Measurements from ENCODE around the gene PDE6A. TPM values are rescaled to one million over a fixed set of nuclear protein-coding genes. Genes with fewer than 3 reads are reported as not detected.

PDE6A gene
- total and polyA plus RNA-seq, 2 donors from 2014 or later: 0.03 TPM; not detected in 1

DNA sequence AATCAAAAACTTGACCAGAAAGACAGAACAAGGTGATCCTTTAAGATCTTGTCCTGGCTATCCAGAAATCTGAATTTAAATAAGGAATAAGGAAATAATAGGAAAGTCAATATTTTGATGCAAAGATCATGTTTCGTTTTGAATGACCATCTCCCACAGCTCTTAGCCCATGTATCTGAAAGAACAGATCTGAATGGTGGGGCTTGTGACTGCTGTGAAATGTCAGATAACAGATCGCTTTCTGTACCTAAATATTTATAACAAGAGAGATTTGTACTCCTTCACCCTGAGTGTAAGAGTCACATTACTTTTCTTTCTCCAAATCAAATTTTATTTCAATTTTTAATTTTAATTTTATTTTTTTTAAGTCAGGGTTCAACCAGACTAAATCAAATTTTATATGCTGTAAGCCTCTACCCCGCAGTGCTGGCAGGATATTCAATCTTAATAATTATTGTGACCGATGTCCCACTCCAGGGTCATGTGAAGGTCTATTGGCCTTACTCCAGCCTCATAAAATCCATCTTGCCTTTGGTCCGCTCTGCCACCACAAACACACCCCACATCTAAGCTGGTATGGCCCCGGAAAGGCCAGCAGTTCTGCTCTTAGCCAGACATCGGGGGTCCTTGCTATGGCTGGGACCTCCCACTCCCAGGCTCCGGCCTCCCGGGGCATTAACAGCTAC, 9.0 kb upstream of the PDE6A start:
- Histone ChIP-seq H3K4me1 (ENCODE audit: control insufficient read depth in 2 of 3, insufficient read depth in 2 of 3, low read depth in 1 of 3, low read length in 3 of 3) (no peaks in the 10 kb centered on the region), H3K36me3 (ENCODE audit: control insufficient read depth in 2 of 3, insufficient read depth in 3 of 3, low read length in 3 of 3) (no peaks in the 10 kb centered on the region), H3K27me3 (ENCODE audit: control insufficient read depth, insufficient read depth, low read length) (no peaks in the 10 kb centered on the region), H3K27ac (ENCODE audit: low read depth in 2 of 2, low read length in 2 of 2) (no peak overlapping the region), H3K9ac (ENCODE audit: low read length in 3 of 3) (no peak overlapping the region), H3K9me3 (ENCODE audit: control insufficient read depth in 2 of 3, insufficient read depth in 1 of 3, low read length in 3 of 3) (no peaks in the 10 kb centered on the region), H3K4me3 (ENCODE audit: low read length in 3 of 3) (no peak overlapping the region)
- FAIRE-seq (no peak), DNase-seq (no peak)
- intact Hi-C loops (cut with DNase I): no loop called here
- TF ChIP-seq, protein P1, sequence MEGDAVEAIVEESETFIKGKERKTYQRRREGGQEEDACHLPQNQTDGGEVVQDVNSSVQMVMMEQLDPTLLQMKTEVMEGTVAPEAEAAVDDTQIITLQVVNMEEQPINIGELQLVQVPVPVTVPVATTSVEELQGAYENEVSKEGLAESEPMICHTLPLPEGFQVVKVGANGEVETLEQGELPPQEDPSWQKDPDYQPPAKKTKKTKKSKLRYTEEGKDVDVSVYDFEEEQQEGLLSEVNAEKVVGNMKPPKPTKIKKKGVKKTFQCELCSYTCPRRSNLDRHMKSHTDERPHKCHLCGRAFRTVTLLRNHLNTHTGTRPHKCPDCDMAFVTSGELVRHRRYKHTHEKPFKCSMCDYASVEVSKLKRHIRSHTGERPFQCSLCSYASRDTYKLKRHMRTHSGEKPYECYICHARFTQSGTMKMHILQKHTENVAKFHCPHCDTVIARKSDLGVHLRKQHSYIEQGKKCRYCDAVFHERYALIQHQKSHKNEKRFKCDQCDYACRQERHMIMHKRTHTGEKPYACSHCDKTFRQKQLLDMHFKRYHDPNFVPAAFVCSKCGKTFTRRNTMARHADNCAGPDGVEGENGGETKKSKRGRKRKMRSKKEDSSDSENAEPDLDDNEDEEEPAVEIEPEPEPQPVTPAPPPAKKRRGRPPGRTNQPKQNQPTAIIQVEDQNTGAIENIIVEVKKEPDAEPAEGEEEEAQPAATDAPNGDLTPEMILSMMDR (IDR thresholded peaks at IDR 0.05; ENCODE audit: borderline replicate concordance, extremely low read depth, insufficient read depth): no peak

DNA sequence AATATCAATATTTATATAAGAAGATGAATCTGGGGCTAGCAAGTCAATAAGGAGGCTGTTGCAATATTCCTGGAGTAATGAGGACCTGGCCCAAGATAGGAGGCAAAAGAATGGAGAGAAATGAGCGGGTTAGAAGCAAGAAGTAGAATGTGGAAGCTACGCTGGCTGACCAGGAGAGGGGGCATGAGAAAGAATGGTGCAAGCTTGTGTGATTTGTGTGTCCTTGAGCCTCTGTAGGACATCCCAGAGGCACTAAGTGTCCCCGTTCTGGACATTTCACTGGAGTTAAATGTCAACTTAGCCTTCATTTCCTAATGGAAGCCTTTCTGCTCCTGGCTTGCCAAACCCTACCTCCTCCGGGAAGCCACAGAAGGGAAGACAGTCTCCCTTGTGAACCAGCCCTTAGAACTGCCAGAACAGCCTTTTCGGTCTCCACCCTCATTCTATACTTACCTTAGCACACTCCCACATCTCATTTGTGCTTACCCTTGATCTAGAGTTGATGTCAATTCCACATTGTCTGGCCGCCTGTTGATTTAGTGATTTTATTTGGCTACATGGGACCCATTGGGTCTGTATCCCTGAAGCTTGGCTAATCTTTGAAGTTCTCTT, 6.7 kb upstream of the PDE6A start:
- intact Hi-C loops (cut with DNase I): no loop called here
- DNase-seq (no peak), FAIRE-seq (no peak)
- Histone ChIP-seq H3K27ac (ENCODE audit: low read depth in 2 of 2, low read length in 2 of 2) (no peak overlapping the region), H3K9me3 (ENCODE audit: control insufficient read depth in 2 of 3, insufficient read depth in 1 of 3, low read length in 3 of 3) (no peaks in the 10 kb centered on the region), H3K27me3 (ENCODE audit: control insufficient read depth, insufficient read depth, low read length) (no peaks in the 10 kb centered on the region), H3K4me3 (ENCODE audit: low read length in 3 of 3) (no peak overlapping the region), H3K9ac (ENCODE audit: low read length in 3 of 3) (no peak overlapping the region), H3K36me3 (ENCODE audit: control insufficient read depth in 2 of 3, insufficient read depth in 3 of 3, low read length in 3 of 3) (no peaks in the 10 kb centered on the region), H3K4me1 (ENCODE audit: control insufficient read depth in 2 of 3, insufficient read depth in 2 of 3, low read depth in 1 of 3, low read length in 3 of 3) (no peaks in the 10 kb centered on the region)
- TF ChIP-seq, protein P1 (IDR thresholded peaks at IDR 0.05; ENCODE audit: borderline replicate concordance, extremely low read depth, insufficient read depth): no peak

DNA sequence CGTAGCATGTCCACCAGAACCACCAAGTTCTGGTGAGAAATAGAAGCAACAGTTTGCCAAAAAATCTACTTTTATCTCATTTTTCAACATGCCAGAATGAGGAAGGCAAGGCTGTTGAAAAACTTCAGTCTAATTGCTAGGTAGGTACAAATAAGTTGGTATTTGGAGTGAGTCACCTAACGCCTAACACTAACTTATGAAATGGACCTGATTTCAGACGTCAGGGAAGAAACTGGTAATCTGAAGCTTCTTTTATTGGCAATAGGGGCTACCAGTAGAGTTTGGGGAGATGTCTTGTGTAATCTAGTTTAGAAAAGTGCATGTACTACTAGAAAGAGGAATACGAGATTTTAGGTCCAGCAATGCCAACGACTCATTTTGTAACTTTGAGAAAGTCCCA, 4.4 kb upstream of the PDE6A start:
- no peaks in the 10 kb centered on the region for H3K4me1 ChIP-seq (ENCODE audit: control insufficient read depth in 2 of 3, insufficient read depth in 2 of 3, low read depth in 1 of 3, low read length in 3 of 3)
- H3K9me3 ChIP-seq (ENCODE audit: control insufficient read depth in 2 of 3, insufficient read depth in 1 of 3, low read length in 3 of 3): no peaks in the 10 kb centered on the region
- H3K27ac ChIP-seq (ENCODE audit: low read depth in 2 of 2, low read length in 2 of 2): no peak overlapping the region
- no peak overlapping the region for H3K4me3 ChIP-seq (ENCODE audit: low read length in 3 of 3)
- intact Hi-C loops (cut with DNase I): no loop called here
- no peaks in the 10 kb centered on the region for H3K27me3 ChIP-seq (ENCODE audit: control insufficient read depth, insufficient read depth, low read length)
- FAIRE-seq (no peak), DNase-seq (no peak)
- H3K9ac ChIP-seq (ENCODE audit: low read length in 3 of 3): no peak overlapping the region
- no peaks in the 10 kb centered on the region for H3K36me3 ChIP-seq (ENCODE audit: control insufficient read depth in 2 of 3, insufficient read depth in 3 of 3, low read length in 3 of 3)
- TF ChIP-seq, protein P1 (IDR thresholded peaks at IDR 0.05; ENCODE audit: borderline replicate concordance, extremely low read depth, insufficient read depth): no peak

All from kidney (tissue), 14 donors.